IMR-90 (cell line): Measurements from ENCODE around the gene ZNF385C. TPM values are rescaled to one million over a fixed set of nuclear protein-coding genes. Genes with fewer than 3 reads are reported as not detected.
A peak's percentile ranks its signal among the peaks of the same experiment; 100 is the strongest.

Experiments
- ATAC-seq: fragments of 200-7000 bp; cut with Tn5 transposase; 2 replicates; pipeline ENCODE4 v1.9.1; 2020; ENCODE audit warnings: low read depth, mild to moderate bottlenecking, moderate library complexity
- BruUV-seq: library from RNA; stranded (reverse); fragments of 400-500 nt; replicated peaks from 2 replicates; lab custom pipeline; 2021; lab: Mats Ljungman, UMichigan
- CTCF ChIA-PET: fragments of 300-600 bp; formaldehyde crosslinking; extraction: SDS; loops from one replicate; lab custom pipeline; 2021; ENCODE audit warnings: antibody characterized with exemption; lab: Yijun Ruan, JAX
- POLR2A ChIA-PET: fragments of 300-600 bp; sonication (Branson Sonifier 250); formaldehyde crosslinking; loops from one replicate; lab custom pipeline; 2022; ENCODE audit warnings: antibody characterized with exemption; ENCODE audit not compliant: unreplicated experiment; lab: Charles Lee
- DNase-seq: peaks from one replicate; pipeline ENCODE4 v3.0.0; 2013
- H2AFZ ChIP-seq: replicated peaks from 2 replicates; pipeline ENCODE3; 2013; ENCODE audit warnings: low read length, mild to moderate bottlenecking; ENCODE audit not compliant: poor library complexity
- H2AK5ac ChIP-seq: 2 replicates; pipeline ENCODE4 v1.6.1; 2013; ENCODE audit warnings: low read depth, low read length, inconsistent platforms
- H2AK9ac ChIP-seq: replicated peaks from 2 replicates; pipeline ENCODE3; 2013; ENCODE audit warnings: mild to moderate bottlenecking, low read depth, low read length, moderate library complexity; ENCODE audit not compliant: poor library complexity
- H2BK120ac ChIP-seq: 2 replicates; pipeline ENCODE4 v1.6.1; 2013; ENCODE audit warnings: low read depth, low read length, inconsistent platforms
- H2BK15ac ChIP-seq: 3 replicates; pipeline ENCODE4 v1.6.1; 2013; ENCODE audit warnings: low read depth, low read length, inconsistent platforms
- H2BK20ac ChIP-seq: 2 replicates; pipeline ENCODE4 v1.6.1; 2013; ENCODE audit warnings: low read depth, mild to moderate bottlenecking, inconsistent platforms, low read length, moderate library complexity
- H2BK5ac ChIP-seq: 2 replicates; pipeline ENCODE4 v1.6.1; 2013; ENCODE audit warnings: mild to moderate bottlenecking, low read depth, low read length, inconsistent platforms; ENCODE audit not compliant: poor library complexity, severe bottlenecking
- H3K14ac ChIP-seq: replicated peaks from 2 replicates; pipeline ENCODE4 v1.6.1; 2013; ENCODE audit warnings: low read depth, low read length, inconsistent platforms
- H3K18ac ChIP-seq: 2 replicates; pipeline ENCODE4 v1.6.1; 2013; ENCODE audit warnings: low read depth, low read length, control low read depth
- H3K23ac ChIP-seq: 2 replicates; pipeline ENCODE4 v1.6.1; 2013; ENCODE audit warnings: low read depth, low read length, inconsistent platforms
- H3K27ac ChIP-seq: 2 replicates; pipeline ENCODE4 v1.5.1; 2013; ENCODE audit warnings: mild to moderate bottlenecking, control low read depth, low read length; ENCODE audit not compliant: insufficient read depth
- H3K27me3 ChIP-seq: 2 replicates; pipeline ENCODE4 v1.6.1; 2013; ENCODE audit warnings: low read length; ENCODE audit not compliant: control insufficient read depth, insufficient read depth
- H3K36me3 ChIP-seq: 2 replicates; pipeline ENCODE4 v1.6.1; 2013; ENCODE audit warnings: low read length, mixed read lengths; ENCODE audit not compliant: control insufficient read depth, insufficient read depth
- H3K4ac ChIP-seq: 2 replicates; pipeline ENCODE4 v1.6.1; 2013; ENCODE audit warnings: low read depth, low read length, inconsistent platforms
- H3K4me1 ChIP-seq: 2 replicates; pipeline ENCODE4 v1.6.1; 2013; ENCODE audit warnings: low read length, mixed read lengths; ENCODE audit not compliant: control insufficient read depth, insufficient read depth
- H3K4me2 ChIP-seq: 2 replicates; pipeline ENCODE4 v1.6.1; 2013; ENCODE audit warnings: low read depth, mild to moderate bottlenecking, control low read depth, low read length, moderate library complexity
- H3K4me3 ChIP-seq: 2 replicates; pipeline ENCODE4 v1.5.1; 2013; ENCODE audit warnings: low read depth, mild to moderate bottlenecking, control low read depth, low read length, moderate library complexity; ENCODE audit not compliant: insufficient read depth
- H3K56ac ChIP-seq: 2 replicates; pipeline ENCODE4 v1.6.1; 2013; ENCODE audit warnings: low read length, inconsistent platforms; ENCODE audit not compliant: insufficient read depth; ENCODE audit errors: extremely low read depth
- H3K79me1 ChIP-seq, 2 experiments: 2 replicates each; pipeline ENCODE4 v1.6.1; 2013; ENCODE audit warnings: low read length in 2 of 2, inconsistent platforms in 1 of 2, low read depth in 1 of 2
- H3K9ac ChIP-seq: 2 replicates; pipeline ENCODE4 v1.6.1; 2013; ENCODE audit warnings: low read depth, low read length, control low read depth
- H3K9me1 ChIP-seq: 2 replicates; pipeline ENCODE4 v1.6.1; 2013; ENCODE audit warnings: low read length, inconsistent platforms; ENCODE audit not compliant: insufficient read depth
- H3K9me3 ChIP-seq: 2 replicates; pipeline ENCODE4 v1.6.1; 2013; ENCODE audit warnings: low read length; ENCODE audit not compliant: control insufficient read depth, insufficient read depth
- H4K20me1 ChIP-seq: 2 replicates; pipeline ENCODE4 v1.6.1; 2013; ENCODE audit warnings: low read length, inconsistent platforms; ENCODE audit not compliant: insufficient read depth
- H4K5ac ChIP-seq: 2 replicates; pipeline ENCODE4 v1.6.1; 2013; ENCODE audit warnings: mild to moderate bottlenecking, low read depth, low read length, control low read depth
- H4K8ac ChIP-seq, 2 experiments: 2 replicates each; pipeline ENCODE4 v1.6.1; 2013; ENCODE audit warnings: low read depth in 2 of 2, low read length in 2 of 2, control low read depth in 1 of 2, inconsistent platforms in 1 of 2
- H4K91ac ChIP-seq: 2 replicates; pipeline ENCODE4 v1.6.1; 2013; ENCODE audit warnings: low read depth, low read length, inconsistent platforms; ENCODE audit not compliant: insufficient read depth
- BHLHE40 ChIP-seq: fragments of 150-350 bp; IDR thresholded peaks from 2 replicates; pipeline ENCODE4 v1.6.1; 2016; ENCODE audit warnings: mild to moderate bottlenecking, low read depth, low read length
- CEBPB ChIP-seq: IDR thresholded peaks from 2 replicates; pipeline ENCODE4 v1.6.1; 2012; ENCODE audit warnings: low read depth, low read length, improper control_type of control experiment
- CHD1 ChIP-seq: IDR thresholded peaks from 2 replicates; pipeline ENCODE4 v1.6.1; 2012; ENCODE audit warnings: low read depth, low read length, improper control_type of control experiment
- CTCF ChIP-seq: conservative IDR thresholded peaks from 2 replicates; pipeline ENCODE4 v1.5.1; 2012; ENCODE audit warnings: mild to moderate bottlenecking, low read depth, low read length, improper control_type of control experiment
- ELK1 ChIP-seq: fragments of 150-350 bp; IDR thresholded peaks from 2 replicates; pipeline ENCODE4 v1.6.1; 2016; ENCODE audit warnings: low read depth, mild to moderate bottlenecking, low read length, moderate library complexity, borderline replicate concordance
- FOS ChIP-seq: fragments of 150-350 bp; IDR thresholded peaks from 2 replicates; pipeline ENCODE4 v1.6.1; 2016; ENCODE audit warnings: low read depth, low read length
- MAFK ChIP-seq: IDR thresholded peaks from 2 replicates; pipeline ENCODE4 v1.6.1; 2012; ENCODE audit warnings: low read depth, low read length, improper control_type of control experiment
- MAZ ChIP-seq: IDR thresholded peaks from 2 replicates; pipeline ENCODE4 v1.6.1; 2012; ENCODE audit warnings: low read depth, mild to moderate bottlenecking, low read length, improper control_type of control experiment, moderate library complexity, borderline replicate concordance
- MXI1 ChIP-seq: IDR thresholded peaks from 2 replicates; pipeline ENCODE4 v1.6.1; 2012; ENCODE audit warnings: low read depth, mild to moderate bottlenecking, low read length, moderate library complexity, borderline replicate concordance
- NFE2L2 ChIP-seq: fragments of 150-350 bp; IDR thresholded peaks from 2 replicates; pipeline ENCODE4 v1.6.1; 2016; ENCODE audit warnings: low read depth, mild to moderate bottlenecking, low read length
- POLR2A ChIP-seq: IDR thresholded peaks from 2 replicates; pipeline ENCODE4 v1.6.1; 2012; ENCODE audit warnings: mild to moderate bottlenecking, low read depth, low read length
- RAD21 ChIP-seq: IDR thresholded peaks from 2 replicates; pipeline ENCODE4 v1.6.1; 2012; ENCODE audit warnings: low read length, improper control_type of control experiment
- RCOR1 ChIP-seq: IDR thresholded peaks from 2 replicates; pipeline ENCODE4 v1.6.1; 2012; ENCODE audit warnings: mild to moderate bottlenecking, low read length, improper control_type of control experiment; ENCODE audit not compliant: insufficient replicate concordance
- RFX5 ChIP-seq: IDR thresholded peaks from 2 replicates; pipeline ENCODE4 v1.8.0; 2012; ENCODE audit warnings: low read depth, mild to moderate bottlenecking, low read length, moderate library complexity
- SMC3 ChIP-seq: fragments of 150-350 bp; IDR thresholded peaks from 2 replicates; pipeline ENCODE4 v1.6.1; 2016; ENCODE audit warnings: low read depth, mild to moderate bottlenecking, antibody characterized with exemption, low read length, moderate library complexity
- USF2 ChIP-seq: fragments of 150-350 bp; IDR thresholded peaks from 2 replicates; pipeline ENCODE4 v1.6.1; 2017; ENCODE audit warnings: mild to moderate bottlenecking, antibody characterized with exemption, low read length, low read depth
- WGBS, 2 experiments: methylation state at CpG; one replicate each; pipeline versions ENCODE4 v1.1.5 to v1.1.7; 2013; ENCODE audit warnings: missing lambda C conversion rate in 2 of 2; ENCODE audit not compliant: insufficient read length in 1 of 2; ENCODE audit errors: extremely low coverage in 2 of 2; 5-methylcytosine and 5-hydroxymethylcytosine counted together
- dilution Hi-C: fragments of 300-500 bp; cut with HindIII; formaldehyde crosslinking; loops from one replicate; pipeline ENCODE4 v1.14.3; 2018; ENCODE audit warnings: low sequenced_read_pairs; ENCODE audit not compliant: unreplicated experiment
- in situ Hi-C: fragments of 300-500 bp; cut with MboI; formaldehyde crosslinking; loops from 3 replicates; pipeline ENCODE4 v1.14.3; 2019; ENCODE audit warnings: low sequenced_read_pairs, inconsistent platforms, mixed read lengths
- intact Hi-C: fragments of 100-400 bp; cut with micrococcal nuclease; formaldehyde crosslinking; loops from 2 replicates; pipeline ENCODE4 v1.10.0; 2022
- polyA plus RNA-seq, 3 experiments: library from polyadenylated mRNA; depleted of rRNA; stranded (reverse); fragments of >200 nt; gene quantifications; 2 replicates each; pipeline ENCODE4 v1.2.3, GENCODE V29; 2012; ENCODE audit warnings: low replicate concordance in 1 of 3
- total RNA-seq: library from RNA; depleted of rRNA; stranded (reverse); fragments of >200 nt; gene quantifications from 2 replicates; pipeline ENCODE4 v1.2.3, GENCODE V29; 2012

The ZNF385C gene
- total and polyA plus RNA-seq, 2 of the 4 experiments (the other 2 are of a cell fraction): not detected

- no peak overlapping the region for H3K56ac ChIP-seq
- H3K4me2 ChIP-seq: no peak overlapping the region
- ChIA-PET CTCF (no interaction called here), POLR2A (no interaction called here)
- no peak overlapping the region for H3K18ac ChIP-seq
- in situ Hi-C loops: no loop called here
- no peaks in the 10 kb centered on the region for H3K4me1 ChIP-seq
- peaks cover 55% of the 10 kb centered on the region for H3K36me3 ChIP-seq
- no peaks in the 10 kb centered on the region for H3K9me1 ChIP-seq
- no peak overlapping the region for H2BK15ac ChIP-seq
- H3K9ac ChIP-seq: no peak overlapping the region
- no peak overlapping the region for H2AK5ac ChIP-seq
- no peaks in the 10 kb centered on the region for H3K9me3 ChIP-seq
- no peak overlapping the region for H2AFZ ChIP-seq
- peaks cover 5 to 27% of the 10 kb centered on the region in 2 experiments for H3K79me1 ChIP-seq
- no peak overlapping the region for H3K4me3 ChIP-seq
- no peak overlapping the region for H3K27ac ChIP-seq
- ATAC-seq (no peak), DNase-seq (peak; percentile 53)
- H2AK9ac ChIP-seq: no peak overlapping the region
- H4K91ac ChIP-seq: no peak overlapping the region
- no peak overlapping the region for H4K8ac ChIP-seq
- no peak overlapping the region for H3K14ac ChIP-seq
- no peak overlapping the region for H2BK120ac ChIP-seq
- 97% methylated on average over 6 of the region's 14 CpGs; no CpG with 5 or more reads in 1 of the 2 experiments for WGBS, 2 experiments
- no peak overlapping the region for H3K23ac ChIP-seq
- no peak overlapping the region for H3K4ac ChIP-seq
- intact Hi-C loops: no loop called here
- no peak for TF ChIP-seq MXI1
- TF ChIP-seq BHLHE40: no peak
- TF ChIP-seq NFE2L2: no peak
- no peak for TF ChIP-seq MAZ
- no peak for TF ChIP-seq FOS
- no peak for TF ChIP-seq ELK1
- TF ChIP-seq CEBPB: no peak
- no peak for TF ChIP-seq USF2
- no peak for TF ChIP-seq RCOR1
- TF ChIP-seq CHD1: no peak
- no peak for TF ChIP-seq RFX5
- no peak for TF ChIP-seq CTCF
- no peak for TF ChIP-seq POLR2A
- TF ChIP-seq MAFK: no peak
- TF ChIP-seq SMC3: no peak
- TF ChIP-seq RAD21: no peak
- H2BK20ac ChIP-seq: no peak overlapping the region
- BruUV-seq: no TSS peak
- 0 out of 2 replicates have a peak, but pooled peaks cover 2% of the 10 kb centered on the region for H4K20me1 ChIP-seq
- no peak overlapping the region for H4K5ac ChIP-seq
- H3K27me3 ChIP-seq: no peaks in the 10 kb centered on the region
- dilution Hi-C loops: no loop called here
- no peak overlapping the region for H2BK5ac ChIP-seq
These were observed 116.1 kb downstream of the ZNF385C start for GRCh38 chr17:41982026-41982760.
